Measurements from ENCODE around the gene WNT7B. TPM values are rescaled to one million over a fixed set of nuclear protein-coding genes. Genes with fewer than 3 reads are reported as not detected.

WNT7B gene
- total RNA-seq, 4 donors from 2014 or later, result not detected

DNA sequence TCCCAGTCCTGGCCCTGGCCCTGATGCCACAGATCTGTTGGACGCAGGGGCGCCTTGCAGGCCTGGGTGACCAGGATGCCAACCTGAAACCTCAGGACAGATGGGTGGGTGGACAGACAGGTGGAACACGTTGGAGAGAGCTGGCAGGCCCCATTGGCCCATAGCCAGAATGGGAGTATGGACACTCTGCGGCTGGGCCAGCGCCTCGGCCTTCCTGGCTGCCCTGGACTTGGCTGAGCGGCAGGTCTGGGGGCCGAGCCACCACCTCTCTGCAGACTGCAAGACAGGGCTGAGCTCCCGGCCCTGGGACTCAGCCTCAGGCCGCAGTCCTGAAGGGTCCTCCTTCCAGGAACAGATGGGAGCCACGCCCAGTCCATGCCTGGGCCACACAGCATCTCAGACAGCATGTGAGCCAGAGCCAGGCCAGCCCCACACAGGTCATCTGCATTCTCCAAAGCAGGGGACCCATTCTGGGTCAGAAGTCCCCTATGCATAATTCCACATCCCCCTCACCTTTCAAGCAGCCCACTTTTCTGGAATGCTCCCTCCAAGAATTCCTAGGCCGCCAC lies 14.1 kb downstream of the WNT7B start:
- no peaks in the 10 kb centered on the region for H3K4me1 ChIP-seq
- H3K27me3 ChIP-seq, result no peaks in the 10 kb centered on the region
- no peaks in the 10 kb centered on the region for H3K36me3 ChIP-seq
- TF ChIP-seq, protein P1, sequence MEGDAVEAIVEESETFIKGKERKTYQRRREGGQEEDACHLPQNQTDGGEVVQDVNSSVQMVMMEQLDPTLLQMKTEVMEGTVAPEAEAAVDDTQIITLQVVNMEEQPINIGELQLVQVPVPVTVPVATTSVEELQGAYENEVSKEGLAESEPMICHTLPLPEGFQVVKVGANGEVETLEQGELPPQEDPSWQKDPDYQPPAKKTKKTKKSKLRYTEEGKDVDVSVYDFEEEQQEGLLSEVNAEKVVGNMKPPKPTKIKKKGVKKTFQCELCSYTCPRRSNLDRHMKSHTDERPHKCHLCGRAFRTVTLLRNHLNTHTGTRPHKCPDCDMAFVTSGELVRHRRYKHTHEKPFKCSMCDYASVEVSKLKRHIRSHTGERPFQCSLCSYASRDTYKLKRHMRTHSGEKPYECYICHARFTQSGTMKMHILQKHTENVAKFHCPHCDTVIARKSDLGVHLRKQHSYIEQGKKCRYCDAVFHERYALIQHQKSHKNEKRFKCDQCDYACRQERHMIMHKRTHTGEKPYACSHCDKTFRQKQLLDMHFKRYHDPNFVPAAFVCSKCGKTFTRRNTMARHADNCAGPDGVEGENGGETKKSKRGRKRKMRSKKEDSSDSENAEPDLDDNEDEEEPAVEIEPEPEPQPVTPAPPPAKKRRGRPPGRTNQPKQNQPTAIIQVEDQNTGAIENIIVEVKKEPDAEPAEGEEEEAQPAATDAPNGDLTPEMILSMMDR (IDR thresholded peaks at IDR 0.05), result no peak
- TF ChIP-seq POLR2A (IDR thresholded peaks at IDR 0.05), result no peak
- H3K9me3 ChIP-seq, result no peaks in the 10 kb centered on the region
- H3K4me3 ChIP-seq, result no peak overlapping the region
- DNase-seq, result no peak
- no peak overlapping the region for H3K27ac ChIP-seq

DNA sequence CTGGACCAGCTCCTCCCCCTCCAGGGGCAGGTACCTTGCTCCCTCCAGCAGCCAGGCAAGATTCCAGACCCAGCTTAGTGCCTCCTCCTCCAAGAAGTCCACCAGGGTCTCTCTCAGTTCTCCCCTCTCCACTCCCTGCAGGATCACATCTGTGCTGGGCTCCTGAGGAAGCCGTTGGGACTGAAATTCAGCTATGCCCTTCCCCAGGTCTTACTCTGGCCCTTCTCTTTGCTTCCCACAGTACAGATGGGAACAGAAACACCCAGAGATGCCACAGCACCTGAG lies 14.6 kb downstream of the WNT7B start:
- DNase-seq, result no peak
- Histone ChIP-seq H3K27me3 (no peaks in the 10 kb centered on the region), H3K4me3 (no peak overlapping the region), H3K4me1 (no peaks in the 10 kb centered on the region), H3K27ac (no peak overlapping the region), H3K9me3 (no peaks in the 10 kb centered on the region), H3K36me3 (no peaks in the 10 kb centered on the region)
- no peak for TF ChIP-seq POLR2A (IDR thresholded peaks at IDR 0.05)
- TF ChIP-seq, protein P1 (IDR thresholded peaks at IDR 0.05), result no peak

DNA sequence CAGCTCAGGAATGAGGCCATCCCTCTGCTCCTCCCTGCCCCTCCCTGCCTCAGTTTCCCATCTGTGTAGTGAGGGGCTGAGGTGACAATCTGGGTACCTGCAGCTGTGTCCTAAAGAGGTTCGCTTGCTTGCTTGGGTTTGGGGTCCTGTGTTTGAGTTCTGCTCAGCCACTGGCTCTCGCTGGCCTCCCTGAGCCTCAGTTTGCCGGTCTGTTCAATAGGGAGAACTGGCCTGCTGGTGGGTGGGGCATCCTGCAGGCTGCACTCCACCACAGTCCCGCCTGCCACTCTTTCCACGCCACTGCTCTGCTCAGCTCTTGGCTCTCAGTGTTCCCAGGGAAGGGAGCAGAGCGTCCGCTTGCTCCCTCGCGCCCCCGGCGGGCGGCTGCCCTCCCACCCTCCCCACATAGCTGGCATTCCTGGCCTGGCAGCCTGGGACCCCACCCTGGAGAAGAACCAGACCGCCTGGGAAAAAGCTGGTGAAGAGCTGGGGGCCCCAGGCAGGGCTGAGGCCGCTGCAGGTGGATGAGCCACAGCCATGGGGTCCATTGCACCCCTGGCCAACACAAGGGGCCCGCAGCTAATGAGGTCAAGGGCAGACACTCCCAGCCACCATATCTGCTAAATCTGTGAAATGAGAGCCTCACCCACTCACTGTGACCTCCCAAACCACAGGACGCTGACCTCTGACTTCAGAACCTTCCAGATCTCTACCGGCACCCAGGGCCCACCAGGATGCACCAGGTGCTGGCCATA lies 15.1 kb downstream of the WNT7B start:
- Histone ChIP-seq H3K4me3 (no peak overlapping the region), H3K27ac (no peak overlapping the region), H3K36me3 (no peaks in the 10 kb centered on the region), H3K4me1 (no peaks in the 10 kb centered on the region), H3K9me3 (no peaks in the 10 kb centered on the region), H3K27me3 (no peaks in the 10 kb centered on the region)
- TF ChIP-seq, protein P1 (IDR thresholded peaks at IDR 0.05), result no peak
- no peak for DNase-seq

DNA sequence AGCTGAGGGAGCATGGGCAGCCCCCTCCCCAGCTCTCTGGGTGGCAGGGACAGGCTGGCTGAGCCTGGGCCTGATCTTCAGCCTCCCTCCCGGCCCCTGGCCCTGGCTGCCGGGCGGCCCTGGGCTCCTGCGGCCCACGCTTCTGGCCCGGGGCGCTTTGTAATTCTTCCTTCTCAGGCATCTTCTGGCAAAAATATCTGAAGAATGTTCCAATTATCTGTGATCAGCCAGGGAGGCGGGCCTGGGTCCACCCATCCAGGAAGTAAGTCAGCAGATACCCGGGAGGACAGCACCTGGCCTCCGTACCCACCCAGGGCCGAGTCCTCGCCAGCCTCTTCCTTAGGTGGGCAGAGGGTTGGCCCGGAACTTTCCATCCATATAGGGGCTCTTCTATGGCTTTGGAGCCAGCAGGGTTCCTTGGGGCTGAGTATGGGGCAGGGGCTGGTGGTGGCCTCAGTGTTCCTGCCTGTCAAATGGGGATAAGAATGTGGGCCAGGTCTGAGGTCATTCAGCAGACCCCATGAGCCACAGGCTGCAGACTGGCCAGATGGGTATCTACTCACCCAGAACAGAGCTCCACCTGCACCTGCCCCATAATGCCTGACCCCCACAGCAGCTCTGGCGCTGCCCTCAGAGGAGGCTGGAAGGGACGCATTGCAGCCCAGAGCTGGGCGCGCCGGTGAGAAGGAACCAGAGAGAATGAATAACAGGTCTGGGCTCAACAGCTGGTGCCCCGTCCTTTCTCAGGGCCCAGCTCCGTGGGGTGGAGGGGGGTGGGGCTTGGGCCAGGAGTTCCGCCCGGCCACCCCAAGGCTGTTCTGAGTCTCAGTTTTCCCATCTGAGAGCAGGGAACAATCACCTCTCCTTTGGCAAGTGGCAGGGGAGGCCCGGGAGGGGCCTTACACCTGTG lies 16.2 kb downstream of the WNT7B start:
- no peaks in the 10 kb centered on the region for H3K27me3 ChIP-seq
- DNase-seq, result no peak
- H3K27ac ChIP-seq, result no peak overlapping the region
- H3K4me1 ChIP-seq, result no peaks in the 10 kb centered on the region
- H3K4me3 ChIP-seq, result no peak overlapping the region
- no peaks in the 10 kb centered on the region for H3K9me3 ChIP-seq
- H3K36me3 ChIP-seq, result no peaks in the 10 kb centered on the region
- TF ChIP-seq POLR2A (IDR thresholded peaks at IDR 0.05), result no peak
- TF ChIP-seq, protein P1 (IDR thresholded peaks at IDR 0.05), result no peak

DNA sequence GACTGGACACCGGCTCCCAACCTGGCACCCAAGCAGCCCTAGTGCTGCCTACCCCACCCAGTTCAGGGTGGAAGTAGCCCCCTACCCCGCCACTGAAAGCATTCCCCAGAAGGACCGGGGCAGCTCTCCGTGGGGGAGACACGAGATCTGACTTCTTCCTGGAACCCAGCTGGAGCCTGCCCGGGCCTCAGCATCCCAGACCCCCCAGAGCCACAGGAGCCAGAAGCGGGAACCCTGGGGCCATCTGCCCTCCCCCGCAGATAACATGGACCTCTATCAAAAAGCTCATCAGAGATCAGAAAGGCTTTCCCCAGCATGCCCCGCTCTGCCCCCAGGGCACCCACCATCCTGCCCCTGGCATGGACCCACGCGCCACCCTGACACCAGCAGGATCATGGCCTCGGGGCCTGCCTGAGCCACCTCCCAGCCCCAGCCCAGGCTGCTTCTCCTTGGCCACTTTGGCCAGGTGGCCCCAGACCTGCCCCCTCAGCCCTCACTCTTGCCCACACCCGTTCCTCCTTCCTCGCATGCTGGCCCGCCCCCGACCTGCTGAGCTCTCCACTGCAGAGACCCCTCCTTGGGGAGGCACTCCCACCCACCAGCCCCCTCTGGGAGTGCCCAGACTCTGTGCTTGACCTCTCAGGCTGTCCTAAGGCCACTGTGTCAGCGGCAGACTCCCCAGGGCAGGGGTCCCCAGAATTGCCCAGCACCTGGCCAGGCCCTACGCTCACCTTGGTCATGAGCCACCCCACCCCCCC lies 17.1 kb downstream of the WNT7B start:
- no peak overlapping the region for H3K27ac ChIP-seq
- no peaks in the 10 kb centered on the region for H3K4me1 ChIP-seq
- H3K36me3 ChIP-seq, result no peaks in the 10 kb centered on the region
- DNase-seq, result no peak
- no peaks in the 10 kb centered on the region for H3K9me3 ChIP-seq
- TF ChIP-seq, protein P1 (IDR thresholded peaks at IDR 0.05), result no peak
- TF ChIP-seq POLR2A (IDR thresholded peaks at IDR 0.05), result no peak
- H3K27me3 ChIP-seq, result no peaks in the 10 kb centered on the region
- no peak overlapping the region for H3K4me3 ChIP-seq

Measured in Peyer's patch (tissue), 4 donors.